H1 (cell line): ENCODE data around the gene PPM1G. TPM values are rescaled to one million over a fixed set of nuclear protein-coding genes. Genes with fewer than 3 reads are reported as not detected.

Experiments used
- ATF3 ChIP-seq: IDR thresholded peaks from 2 replicates; pipeline ENCODE4 v1.6.1; 2011; ENCODE audit warnings: low read depth, mild to moderate bottlenecking, low read length; ENCODE audit not compliant: insufficient read depth
- RXRA ChIP-seq: IDR thresholded peaks from 2 replicates; pipeline ENCODE4 v1.6.1; 2011; ENCODE audit warnings: low read depth, mild to moderate bottlenecking, low read length, moderate library complexity; ENCODE audit not compliant: insufficient read depth
- polyA plus RNA-seq, 7 experiments: library from polyadenylated mRNA; depleted of rRNA in 3 of 7; stranded (reverse) in 5 of 7; unstranded in 2 of 7; fragments of >200 nt in 5 of 7; fragments of 200-250 nt in 2 of 7; gene quantifications; 1 replicate in 5 of 7; 2 replicates in 1 of 7; 4 replicates in 1 of 7; pipeline versions ENCODE4 v1.2.1 to v1.2.3, GENCODE V29; 2011 to 2013; ENCODE audit warnings: missing spikeins in 2 of 7, mixed read lengths in 2 of 7
- total RNA-seq: library from RNA; stranded (reverse); fragmentation: NEBNext Ultra II Directional; extraction: Animal tissue kit (Norgen Biotek cat#: 25700); gene quantifications from 2 replicates; pipeline ENCODE4 v1.2.1, GENCODE V29; 2021

PPM1G gene
- total and polyA plus RNA-seq, 2 of the 8 experiments (the other 6 are each of a cell fraction or from before 2014, with no cell fraction given) = 73.3 to 203 TPM

GRCh38 chr2:27441958-27442919, 32.8 kb upstream of the PPM1G start, which contains the start of gene KRTCAP3 (continued):
- TF ChIP-seq ATF3 (no peak), RXRA (no peak)
